Stimulated activated effector memory CD8-positive, alpha-beta T cell treated with anti-CD3 and anti-CD28 coated beads, Interleukin-12 subunit alpha, Interleukin-12 subunit beta, amount 100 ng/mL, for 72 hours (primary cell): ENCODE results near the gene AATK.
A peak's percentile ranks its signal among the peaks of the same experiment; 100 is the strongest.

ENCODE experiments used
- ATAC-seq: fragments of 150-1000 bp; cut with Tn5 transposase; 2 replicates; pipeline ENCODE4 v1.10.0; 2021
- DNase-seq, 2 donors: peaks; one replicate each; pipeline ENCODE4 v3.0.0; 2021 to 2022; ENCODE audit warnings: low spot score in 2 of 2
- H3K27ac Mint-ChIP-seq: one replicate; pipeline ENCODE4 v1.8.0; 2022; ENCODE audit warnings: mild to moderate bottlenecking, mixed read lengths
- H3K36me3 Mint-ChIP-seq: one replicate; pipeline ENCODE4 v1.8.0; 2022; ENCODE audit warnings: mild to moderate bottlenecking, mixed read lengths
- H3K4me1 Mint-ChIP-seq: one replicate; pipeline ENCODE4 v1.8.0; 2022; ENCODE audit warnings: mixed read lengths
- H3K4me3 Mint-ChIP-seq: one replicate; pipeline ENCODE4 v1.8.0; 2022; ENCODE audit warnings: mild to moderate bottlenecking, mixed read lengths
- H3K9me3 Mint-ChIP-seq: one replicate; pipeline ENCODE4 v1.8.0; 2022; ENCODE audit warnings: mixed read lengths

The AATK gene

GRCh38 chr17:81178136-81179091, 12.4 kb upstream of the AATK start:
- H3K9me3 Mint-ChIP-seq, result no peaks in the 10 kb centered on the region
- DNase-seq, result no peak

GRCh38 chr17:81176666-81177065, 10.6 kb upstream of the AATK start:
- no peak for ATAC-seq
- Mint-ChIP-seq H3K36me3 (no peaks in the 10 kb centered on the region), H3K4me1 (no peaks in the 10 kb centered on the region), H3K27ac (no peak overlapping the region), H3K4me3 (no peak overlapping the region), H3K9me3 (no peaks in the 10 kb centered on the region)
- no peak for DNase-seq

More at GRCh38 chr17:81178136-81179091, 12.4 kb upstream of the AATK start:
- no peak overlapping the region for H3K27ac Mint-ChIP-seq
- no peak overlapping the region for H3K4me3 Mint-ChIP-seq
- H3K4me1 Mint-ChIP-seq, result no peaks in the 10 kb centered on the region
- no peak for ATAC-seq
- H3K36me3 Mint-ChIP-seq, result no peaks in the 10 kb centered on the region

DNA sequence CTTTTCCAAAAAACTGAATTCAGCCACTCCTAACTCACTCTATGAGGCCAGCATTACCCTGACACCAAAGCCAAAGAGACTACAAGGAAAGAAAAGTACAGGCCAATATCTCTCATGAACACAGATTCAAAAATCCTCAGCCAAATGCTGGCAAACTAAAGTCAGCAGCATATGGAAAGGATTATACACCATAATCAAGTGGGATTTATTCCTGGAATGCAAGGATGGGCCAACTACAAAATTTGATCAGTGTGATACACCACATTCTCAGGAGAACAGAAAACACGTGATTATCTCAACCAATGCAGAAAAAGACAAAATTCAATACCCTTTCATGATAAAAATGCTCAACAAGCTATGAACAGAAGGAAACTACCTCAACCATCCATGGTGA, 7.7 kb upstream of the AATK start:
- DNase-seq, result no peak
- Mint-ChIP-seq H3K4me3 (no peak overlapping the region), H3K27ac (no peak overlapping the region), H3K4me1 (no peaks in the 10 kb centered on the region), H3K9me3 (no peaks in the 10 kb centered on the region), H3K36me3 (no peaks in the 10 kb centered on the region)
- no peak for ATAC-seq

- ATAC-seq (no peak), DNase-seq (no peak)
- H3K4me1 Mint-ChIP-seq, result no peaks in the 10 kb centered on the region
- no peaks in the 10 kb centered on the region for H3K9me3 Mint-ChIP-seq
- H3K4me3 Mint-ChIP-seq, result no peak overlapping the region
- H3K36me3 Mint-ChIP-seq, result no peaks in the 10 kb centered on the region
- H3K27ac Mint-ChIP-seq, result no peak overlapping the region
Measured at GRCh38 chr17:81173052-81173761, 7.2 kb upstream of the AATK start.

- H3K4me3 Mint-ChIP-seq, result no peak overlapping the region
- H3K9me3 Mint-ChIP-seq, result no peaks in the 10 kb centered on the region
- H3K27ac Mint-ChIP-seq, result no peak overlapping the region
- DNase-seq (no peak), ATAC-seq (no peak)
- no peaks in the 10 kb centered on the region for H3K36me3 Mint-ChIP-seq
- H3K4me1 Mint-ChIP-seq, result no peaks in the 10 kb centered on the region
Measured at GRCh38 chr17:81171941-81172340, 5.9 kb upstream of the AATK start.

- H3K9me3 Mint-ChIP-seq, result no peaks in the 10 kb centered on the region
- no peaks in the 10 kb centered on the region for H3K36me3 Mint-ChIP-seq
- H3K4me1 Mint-ChIP-seq, result no peaks in the 10 kb centered on the region
- no peak for ATAC-seq
- no peak for DNase-seq
- H3K27ac Mint-ChIP-seq, result no peak overlapping the region
- H3K4me3 Mint-ChIP-seq, result no peak overlapping the region
Measured at GRCh38 chr17:81170727-81171494, 4.9 kb upstream of the AATK start.

GRCh38 chr17:81169870-81170309, 3.9 kb upstream of the AATK start:
- ATAC-seq (no peak), DNase-seq (no peak)
- no peak overlapping the region for H3K4me3 Mint-ChIP-seq
- no peaks in the 10 kb centered on the region for H3K4me1 Mint-ChIP-seq
- no peaks in the 10 kb centered on the region for H3K36me3 Mint-ChIP-seq
- no peaks in the 10 kb centered on the region for H3K9me3 Mint-ChIP-seq
- no peak overlapping the region for H3K27ac Mint-ChIP-seq

DNA sequence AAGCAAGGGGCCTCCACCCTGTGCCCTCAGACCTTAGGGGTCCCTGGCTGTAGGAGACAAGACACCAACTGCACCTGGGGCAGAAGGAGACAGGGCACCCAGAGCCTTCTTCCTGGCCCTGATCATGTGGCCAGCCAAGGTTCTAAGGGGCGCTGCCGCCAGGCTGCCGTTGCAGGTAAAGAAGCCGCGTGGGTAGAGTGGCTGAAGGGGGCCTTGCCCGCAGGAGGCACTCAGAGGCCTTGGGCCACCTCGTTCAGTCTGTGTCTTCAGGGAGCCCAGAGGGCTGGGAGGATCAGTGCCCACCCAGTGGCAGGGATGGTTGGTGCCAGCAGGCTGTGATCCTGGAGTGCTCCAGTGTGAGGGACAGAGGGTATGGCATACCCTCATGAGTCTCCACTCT, 1.6 kb upstream of the AATK start:
- H3K4me1 Mint-ChIP-seq, result no peaks in the 10 kb centered on the region
- DNase-seq (no peak), ATAC-seq (no peak)
- no peak overlapping the region for H3K27ac Mint-ChIP-seq
- no peaks in the 10 kb centered on the region for H3K9me3 Mint-ChIP-seq
- H3K4me3 Mint-ChIP-seq, result peak overlapping the region; percentile 10
- no peaks in the 10 kb centered on the region for H3K36me3 Mint-ChIP-seq

- peak overlapping the region; percentile 10 for H3K4me3 Mint-ChIP-seq
- no peak overlapping the region for H3K27ac Mint-ChIP-seq
- no peak for DNase-seq
- no peaks in the 10 kb centered on the region for H3K4me1 Mint-ChIP-seq
- ATAC-seq, result no peak
- no peaks in the 10 kb centered on the region for H3K9me3 Mint-ChIP-seq
- no peaks in the 10 kb centered on the region for H3K36me3 Mint-ChIP-seq
Measured at GRCh38 chr17:81167194-81167524, 1.1 kb upstream of the AATK start.

GRCh38 chr17:81165246-81166032, 582 bp downstream of the AATK start, which contains the start of gene PVALEF:
PVALEF (plus strand) TSS chr17:81165507; CDS start chr17:81181227, 15,720 bp downstream.
- no peak for ATAC-seq
- no peaks in the 10 kb centered on the region for H3K36me3 Mint-ChIP-seq
- H3K27ac Mint-ChIP-seq, result no peak within 1 kb of the TSS
- H3K9me3 Mint-ChIP-seq, result no peaks in the 10 kb centered on the region
- DNase-seq, result no peak
- peaks cover 6% of the 10 kb centered on the region for H3K4me1 Mint-ChIP-seq
- H3K4me3 Mint-ChIP-seq, result peak within 1 kb of the TSS; percentile 50

DNA sequence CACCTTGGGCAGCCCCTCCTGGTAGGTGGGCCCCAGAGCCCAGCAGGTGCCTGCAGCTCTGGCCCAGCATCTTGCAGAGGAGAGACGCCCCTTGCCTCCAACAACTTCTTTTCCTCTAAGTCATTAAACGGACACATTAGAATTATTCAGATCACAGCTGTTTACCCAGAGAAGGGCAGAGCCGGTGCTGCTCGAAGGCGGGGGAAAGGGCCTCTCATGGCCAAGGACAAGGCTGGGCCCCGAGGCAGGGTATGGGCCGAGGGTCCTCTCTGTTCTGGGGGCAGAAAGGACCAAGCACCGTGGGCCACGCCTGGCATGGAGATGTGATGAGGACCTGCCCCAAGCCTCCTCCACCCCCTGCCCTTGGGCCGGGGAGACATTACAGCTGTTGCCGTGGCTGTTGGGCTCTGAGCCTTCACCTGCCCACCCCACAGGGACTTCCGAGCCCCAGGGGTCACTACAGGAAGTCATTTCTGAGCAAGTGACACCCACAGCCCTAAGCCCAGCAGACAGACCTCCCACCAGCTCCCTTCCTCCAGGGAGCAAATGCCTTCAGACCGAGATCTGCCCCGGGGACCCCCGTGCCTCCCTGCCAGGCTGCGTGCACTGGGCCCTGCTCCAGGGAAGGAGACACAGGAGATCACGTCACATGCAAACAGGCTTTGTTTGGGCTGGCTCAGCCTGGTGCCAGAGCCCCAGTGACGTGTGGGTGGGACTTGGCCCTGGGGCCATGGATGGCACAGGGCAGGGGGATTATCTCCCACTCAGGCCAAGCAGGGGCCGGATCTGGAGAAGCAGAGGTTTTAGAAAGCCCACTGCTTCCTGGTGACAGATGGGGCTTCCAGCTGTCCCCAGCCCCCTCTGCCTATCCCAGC, 1.4 kb downstream of the AATK start:
- H3K27ac Mint-ChIP-seq, result no peak overlapping the region
- H3K4me1 Mint-ChIP-seq, result peaks cover 6% of the 10 kb centered on the region
- DNase-seq, result no peak
- H3K4me3 Mint-ChIP-seq, result peak overlapping the region; percentile 50
- no peaks in the 10 kb centered on the region for H3K36me3 Mint-ChIP-seq
- H3K9me3 Mint-ChIP-seq, result no peaks in the 10 kb centered on the region
- ATAC-seq, result no peak

DNA sequence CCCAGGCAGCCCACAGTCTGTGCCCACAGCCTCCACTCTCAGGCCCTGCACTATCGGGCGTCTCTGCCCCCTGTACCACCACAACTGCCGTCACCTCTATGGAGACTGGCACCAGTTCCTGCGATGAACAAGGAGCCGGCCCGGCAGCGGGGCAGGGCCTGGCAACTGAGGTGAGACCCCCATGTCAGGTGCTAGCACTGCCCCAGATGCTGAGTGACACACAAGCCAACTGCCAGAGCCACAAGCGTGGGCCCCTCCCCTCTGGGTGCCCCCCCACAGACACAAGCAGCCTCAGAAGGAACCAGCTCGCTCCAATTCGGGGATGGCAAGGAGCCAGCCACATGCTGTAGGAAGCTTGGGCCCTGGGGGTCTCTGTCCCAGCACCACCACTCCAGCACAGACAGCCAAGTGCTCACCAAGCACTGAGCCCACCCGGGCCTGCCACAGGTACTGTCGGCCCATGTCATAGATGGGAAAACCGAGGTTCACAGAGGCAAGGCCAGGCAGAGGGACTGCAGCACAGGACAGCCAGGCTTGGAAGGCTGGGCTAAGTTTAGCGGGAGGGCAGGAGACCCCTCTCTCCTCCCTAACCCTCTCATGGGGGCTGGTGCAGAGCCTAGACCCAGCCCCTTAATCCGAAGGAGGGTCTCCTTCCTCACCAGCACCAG, 2.2 kb downstream of the AATK start:
- ATAC-seq, result no peak

GRCh38 chr17:81163051-81163695, 2.8 kb downstream of the AATK start:
- Mint-ChIP-seq H3K27ac (no peak overlapping the region), H3K36me3 (no peaks in the 10 kb centered on the region), H3K4me1 (peaks cover 6% of the 10 kb centered on the region), H3K9me3 (no peaks in the 10 kb centered on the region), H3K4me3 (no peak overlapping the region)
- no peak for DNase-seq
- no peak for ATAC-seq

More for the DNA sequence above, 2.2 kb downstream of the AATK start:
- no peaks in the 10 kb centered on the region for H3K9me3 Mint-ChIP-seq
- no peak overlapping the region for H3K4me3 Mint-ChIP-seq
- peaks cover 6% of the 10 kb centered on the region for H3K4me1 Mint-ChIP-seq
- H3K36me3 Mint-ChIP-seq, result no peaks in the 10 kb centered on the region
- H3K27ac Mint-ChIP-seq, result no peak overlapping the region
- DNase-seq, result no peak
